ENCODE measurements around the gene RPL23.
"Not testable (repeated sequence)": the region's sequence is repeated elsewhere in the genome, so short reads cannot be mapped to it uniquely, and the experiment has no call there.

Gene RPL23

GRCh38 chr17:38867179-38867967 is 13.9 kb upstream of the RPL23 start:
- H3K27me3 Mint-ChIP-seq (ENCODE audit: low read depth) = peaks cover 2% of the 10 kb centered on the region
- H3K36me3 Mint-ChIP-seq (ENCODE audit: low read depth) = peaks cover 9% of the 10 kb centered on the region
- peaks cover 30% of the 10 kb centered on the region for H3K4me1 Mint-ChIP-seq (ENCODE audit: low read depth)
- H3K4me3 Mint-ChIP-seq = peak overlapping the region; percentile 92
- H3K9me3 Mint-ChIP-seq = no peaks in the 10 kb centered on the region
- DNase-seq (ENCODE audit: low spot score) = peak; percentile 63
- H3K27ac Mint-ChIP-seq = peak overlapping the region; percentile 98

GRCh38 chr17:38864636-38865398 is 11.3 kb upstream of the RPL23 start:
- H3K27me3 Mint-ChIP-seq (ENCODE audit: low read depth) = peaks cover 2% of the 10 kb centered on the region
- H3K4me3 Mint-ChIP-seq = no peak overlapping the region
- H3K9me3 Mint-ChIP-seq = no peaks in the 10 kb centered on the region
- no peak for DNase-seq (ENCODE audit: low spot score)
- no peaks in the 10 kb centered on the region for H3K36me3 Mint-ChIP-seq (ENCODE audit: low read depth)
- H3K4me1 Mint-ChIP-seq (ENCODE audit: low read depth) = peaks cover 19% of the 10 kb centered on the region
- H3K27ac Mint-ChIP-seq = no peak overlapping the region

GRCh38 chr17:38861399-38861843 is 7.9 kb upstream of the RPL23 start:
- no peaks in the 10 kb centered on the region for H3K27me3 Mint-ChIP-seq (ENCODE audit: low read depth)
- no peaks in the 10 kb centered on the region for H3K9me3 Mint-ChIP-seq
- no peaks in the 10 kb centered on the region for H3K4me1 Mint-ChIP-seq (ENCODE audit: low read depth)
- H3K27ac Mint-ChIP-seq = no peak overlapping the region
- no peak for DNase-seq (ENCODE audit: low spot score)
- no peak overlapping the region for H3K4me3 Mint-ChIP-seq
- H3K36me3 Mint-ChIP-seq (ENCODE audit: low read depth) = no peaks in the 10 kb centered on the region

GRCh38 chr17:38857271-38857670 is 3.8 kb upstream of the RPL23 start:
- H3K4me3 Mint-ChIP-seq = no peak overlapping the region
- peaks cover 14% of the 10 kb centered on the region for H3K4me1 Mint-ChIP-seq (ENCODE audit: low read depth)
- no peaks in the 10 kb centered on the region for H3K9me3 Mint-ChIP-seq
- no peaks in the 10 kb centered on the region for H3K27me3 Mint-ChIP-seq (ENCODE audit: low read depth)
- no peak for DNase-seq (ENCODE audit: low spot score)
- peaks cover 13% of the 10 kb centered on the region for H3K36me3 Mint-ChIP-seq (ENCODE audit: low read depth)
- no peak overlapping the region for H3K27ac Mint-ChIP-seq

- not testable (repeated sequence) for H3K27me3 Mint-ChIP-seq (ENCODE audit: low read depth); DNase-seq (ENCODE audit: low spot score); H3K9me3 Mint-ChIP-seq
- peak overlapping the region; percentile 27 for H3K4me3 Mint-ChIP-seq
- peaks cover 33% of the 10 kb centered on the region for H3K4me1 Mint-ChIP-seq (ENCODE audit: low read depth)
- peak overlapping the region; percentile 68 for H3K27ac Mint-ChIP-seq
- peaks cover 34% of the 10 kb centered on the region for H3K36me3 Mint-ChIP-seq (ENCODE audit: low read depth)
These were observed 1.7 kb upstream of the RPL23 start for GRCh38 chr17:38855101-38855714.

GRCh38 chr17:38852771-38853291 is 690 bp downstream of the RPL23 start:
- peak overlapping the region; percentile 99 for H3K27ac Mint-ChIP-seq
- H3K9me3 Mint-ChIP-seq = no peaks in the 10 kb centered on the region
- H3K4me3 Mint-ChIP-seq = peak overlapping the region; percentile 97
- peaks cover 50% of the 10 kb centered on the region for H3K36me3 Mint-ChIP-seq (ENCODE audit: low read depth)
- H3K27me3 Mint-ChIP-seq (ENCODE audit: low read depth) = no peaks in the 10 kb centered on the region
- DNase-seq (ENCODE audit: low spot score) = no peak
- H3K4me1 Mint-ChIP-seq (ENCODE audit: low read depth) = peaks cover 37% of the 10 kb centered on the region

- Mint-ChIP-seq H3K4me3 (peak overlapping the region; percentile 97), H3K27ac (peak overlapping the region; percentile 99), H3K36me3 (ENCODE audit: low read depth) (peaks cover 54% of the 10 kb centered on the region), H3K9me3 (no peaks in the 10 kb centered on the region), H3K4me1 (ENCODE audit: low read depth) (peaks cover 37% of the 10 kb centered on the region), H3K27me3 (ENCODE audit: low read depth) (no peaks in the 10 kb centered on the region)
- DNase-seq (ENCODE audit: low spot score) = no peak
These were observed 2.1 kb downstream of the RPL23 start for GRCh38 chr17:38851434-38851833.

GRCh38 chr17:38850374-38850773 is 3.1 kb downstream of the RPL23 start:
- H3K9me3 Mint-ChIP-seq = no peaks in the 10 kb centered on the region
- peaks cover 54% of the 10 kb centered on the region for H3K36me3 Mint-ChIP-seq (ENCODE audit: low read depth)
- H3K4me1 Mint-ChIP-seq (ENCODE audit: low read depth) = peaks cover 37% of the 10 kb centered on the region
- H3K27ac Mint-ChIP-seq = peak overlapping the region; percentile 2
- no peaks in the 10 kb centered on the region for H3K27me3 Mint-ChIP-seq (ENCODE audit: low read depth)
- DNase-seq (ENCODE audit: low spot score) = no peak
- H3K4me3 Mint-ChIP-seq = peak overlapping the region; percentile 97

GRCh38 chr17:38848939-38849605 is 4.4 kb downstream of the RPL23 start:
- H3K4me1 Mint-ChIP-seq (ENCODE audit: low read depth) = peaks cover 31% of the 10 kb centered on the region
- no peaks in the 10 kb centered on the region for H3K27me3 Mint-ChIP-seq (ENCODE audit: low read depth)
- DNase-seq (ENCODE audit: low spot score) = no peak
- H3K4me3 Mint-ChIP-seq = no peak overlapping the region
- H3K36me3 Mint-ChIP-seq (ENCODE audit: low read depth) = peaks cover 54% of the 10 kb centered on the region
- H3K9me3 Mint-ChIP-seq = no peaks in the 10 kb centered on the region
- H3K27ac Mint-ChIP-seq = no peak overlapping the region

GRCh38 chr17:38848557-38848891 is 5.0 kb downstream of the RPL23 start:
- Mint-ChIP-seq H3K4me1 (ENCODE audit: low read depth) (peaks cover 29% of the 10 kb centered on the region), H3K27me3 (ENCODE audit: low read depth) (no peaks in the 10 kb centered on the region), H3K9me3 (no peaks in the 10 kb centered on the region), H3K4me3 (no peak overlapping the region), H3K27ac (no peak overlapping the region), H3K36me3 (ENCODE audit: low read depth) (peaks cover 54% of the 10 kb centered on the region)
- DNase-seq (ENCODE audit: low spot score) = no peak

- Mint-ChIP-seq H3K27ac (no peak overlapping the region), H3K36me3 (ENCODE audit: low read depth) (peaks cover 15% of the 10 kb centered on the region), H3K27me3 (ENCODE audit: low read depth) (no peaks in the 10 kb centered on the region), H3K4me1 (ENCODE audit: low read depth) (peaks cover 3% of the 10 kb centered on the region), H3K9me3 (no peaks in the 10 kb centered on the region), H3K4me3 (no peak overlapping the region)
- DNase-seq (ENCODE audit: low spot score) = no peak
These were observed 9.2 kb downstream of the RPL23 start for GRCh38 chr17:38844261-38844757.

GRCh38 chr17:38825762-38826247 is 27.7 kb downstream of the RPL23 start:
- peaks cover 13% of the 10 kb centered on the region for H3K36me3 Mint-ChIP-seq (ENCODE audit: low read depth)
- no peaks in the 10 kb centered on the region for H3K9me3 Mint-ChIP-seq
- no peak for DNase-seq (ENCODE audit: low spot score)
- H3K27ac Mint-ChIP-seq = peak overlapping the region; percentile 99
- H3K27me3 Mint-ChIP-seq (ENCODE audit: low read depth) = no peaks in the 10 kb centered on the region
- H3K4me1 Mint-ChIP-seq (ENCODE audit: low read depth) = peaks cover 19% of the 10 kb centered on the region
- peak overlapping the region; percentile 98 for H3K4me3 Mint-ChIP-seq
